ENCODE data around the gene SYNGR2. TPM values are rescaled to one million over a fixed set of nuclear protein-coding genes. Genes with fewer than 3 reads are reported as not detected.
A peak's percentile ranks its signal among the peaks of the same experiment; 100 is the strongest.

Gene SYNGR2
- total and polyA plus RNA-seq, 9 of the 15 experiments (the other 6 are each of a cell fraction or from before 2014, with no cell fraction given) = 1.4 to 173 (median 87.8) TPM

- TF ChIP-seq ZC3H8 (IDR thresholded peaks at IDR 0.05) (no peak), PHF21A (IDR thresholded peaks at IDR 0.05; ENCODE audit: borderline replicate concordance, low read depth) (no peak), ZNF184 (CRISPR knock-in tag; IDR thresholded peaks at IDR 0.05) (no peak), THRAP3 (IDR thresholded peaks at IDR 0.05; ENCODE audit: borderline replicate concordance) (no peak), RBFOX2 (IDR thresholded peaks at IDR 0.05; ENCODE audit: low read depth, low read length) (peak; percentile 65), POLR2G (IDR thresholded peaks at IDR 0.05; ENCODE audit: low read depth, low read length) (peak; percentile 58), CTCF (IDR thresholded peaks at IDR 0.05 in 2 of 3, conservative IDR thresholded peaks at IDR 0.05 in 1 of 3; ENCODE audit: insufficient read depth in 2 of 3, low read depth in 1 of 3, low read length in 3 of 3) (peak; percentile 31 to 37 (median 36); a peak in 4 of 6 replicates), ZNF12 (CRISPR knock-in tag; IDR thresholded peaks at IDR 0.05) (no peak)
These were observed 6.7 kb downstream of the SYNGR2 start (continued) for GRCh38 chr17:78174870-78175642.

DNA sequence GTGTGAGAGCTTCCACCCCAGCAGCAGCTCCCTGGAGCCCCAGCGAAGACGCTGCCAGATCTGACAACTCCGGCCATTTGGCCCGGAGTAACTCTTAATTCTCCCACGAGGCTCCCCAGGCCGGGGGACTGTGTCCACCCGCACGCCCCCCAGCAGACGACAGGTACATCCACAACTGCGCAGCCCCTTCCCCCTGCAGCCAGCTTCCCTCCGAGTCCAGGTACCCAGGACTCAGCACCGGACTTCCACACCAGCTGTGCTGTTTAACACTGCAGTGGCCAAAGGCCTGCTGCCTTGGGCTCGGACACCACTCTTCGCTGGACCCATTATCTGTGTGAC is 7.2 kb downstream of the SYNGR2 start:
- intact Hi-C loops (cut with micrococcal nuclease) = loop anchor here (5.0 kb wide), 1 partner anchor 33 kb away; no protein-coding TSS in a partner anchor
- H3K27ac ChIP-seq (ENCODE audit: extremely low read depth, low read depth, low read length) = no peak overlapping the region
- FAIRE-seq (no peak), DNase-seq (ENCODE audit: extremely low read depth in 1 of 4, low spot score in 3 of 4) (no peak), ATAC-seq (no peak)
- ChIA-PET CTCF (ENCODE audit: low intra/inter-chr PET ratio) (interaction anchor here (2.6 kb wide), 1 partner anchor 63 kb away, joined by 34 read pairs; no protein-coding TSS in a partner anchor), POLR2A (interaction anchor here (1.5 to 3.7 kb wide), 8 partner anchors 9 to 91 kb away, joined by 4 to 27 read pairs (median 7); partner anchors contain the start of genes AFMID, TK1 and TMC6)
- peaks cover 7 to 53% of the 10 kb centered on the region in 2 experiments for H3K4me1 ChIP-seq (replicated peaks in 1 of 2; ENCODE audit: control insufficient read depth in 2 of 2, insufficient read depth in 2 of 2, low read length in 2 of 2)
- no TSS peak for BruUV-seq (replicated peaks)
- H3K36me3 ChIP-seq (ENCODE audit: control insufficient read depth, insufficient read depth, low read length) = peaks cover 95% of the 10 kb centered on the region; the same call in 2 of the 3 replicates
- WGBS (ENCODE audit: insufficient coverage, low coverage, missing lambda C conversion rate) = 95% methylated on average over 8 of the region's 14 CpGs
- H2AFZ ChIP-seq (ENCODE audit: low read depth, low read length) = no peak overlapping the region
- peaks cover 13% of the 10 kb centered on the region for H3K79me2 ChIP-seq (ENCODE audit: control insufficient read depth, insufficient read depth, low read length)
- H3K27me3 ChIP-seq (ENCODE audit: control insufficient read depth in 2 of 2, insufficient read depth in 2 of 2, low read length in 2 of 2) = no peaks in the 10 kb centered on the region
- no peaks in the 10 kb centered on the region for H3K9me1 ChIP-seq (ENCODE audit: control insufficient read depth, insufficient read depth, low read length)
- peaks cover 8% of the 10 kb centered on the region; the same call in 1 of the 2 replicates for H4K20me1 ChIP-seq (replicated peaks; ENCODE audit: control insufficient read depth, insufficient read depth, low read length)
- no peaks in the 10 kb centered on the region for H3K9me3 ChIP-seq (replicated peaks; ENCODE audit: control insufficient read depth, insufficient read depth, low read depth, low read length)
- H3K4me2 ChIP-seq (ENCODE audit: insufficient read depth, low read length) = no peak overlapping the region
- no peak overlapping the region for H3K4me3 ChIP-seq
- H3K9ac ChIP-seq (ENCODE audit: insufficient read depth in 1 of 2, low read depth in 2 of 2, low read length in 2 of 2) = peak overlapping the region in 1 of 2 experiments; percentile 79; a peak in 2 of 4 replicates
- in situ Hi-C loops (cut with MboI) = no loop called here
- TF ChIP-seq CEBPG (CRISPR knock-in tag; IDR thresholded peaks at IDR 0.05) (no peak), CEBPG (tag; conservative IDR thresholded peaks at IDR 0.05 in 1 of 2, IDR thresholded peaks at IDR 0.05 in 1 of 2) (no peak), POLR2G (IDR thresholded peaks at IDR 0.05; ENCODE audit: low read depth, low read length) (peak; percentile 65), ZNF444 (CRISPR knock-in tag; IDR thresholded peaks at IDR 0.05) (no peak), CREM (IDR thresholded peaks at IDR 0.05; ENCODE audit: low read depth) (no peak), FOS (IDR thresholded peaks at IDR 0.05; ENCODE audit: extremely low read depth, insufficient read length) (no peak), MXI1 (IDR thresholded peaks at IDR 0.05; ENCODE audit: low read depth, low read length) (no peak), TSC22D4 (tag; IDR thresholded peaks at IDR 0.05) (no peak), SMARCC2 (IDR thresholded peaks at IDR 0.05; ENCODE audit: low read depth) (no peak), SUPT5H (IDR thresholded peaks at IDR 0.05) (0 out of 2 replicates have a peak, but pooled peaks have one; percentile 29), PTBP1 (IDR thresholded peaks at IDR 0.05; ENCODE audit: low read depth, low read length) (no peak), ZNF124 (CRISPR knock-in tag; IDR thresholded peaks at IDR 0.05) (no peak)
- TF ChIP-seq, protein P1, sequence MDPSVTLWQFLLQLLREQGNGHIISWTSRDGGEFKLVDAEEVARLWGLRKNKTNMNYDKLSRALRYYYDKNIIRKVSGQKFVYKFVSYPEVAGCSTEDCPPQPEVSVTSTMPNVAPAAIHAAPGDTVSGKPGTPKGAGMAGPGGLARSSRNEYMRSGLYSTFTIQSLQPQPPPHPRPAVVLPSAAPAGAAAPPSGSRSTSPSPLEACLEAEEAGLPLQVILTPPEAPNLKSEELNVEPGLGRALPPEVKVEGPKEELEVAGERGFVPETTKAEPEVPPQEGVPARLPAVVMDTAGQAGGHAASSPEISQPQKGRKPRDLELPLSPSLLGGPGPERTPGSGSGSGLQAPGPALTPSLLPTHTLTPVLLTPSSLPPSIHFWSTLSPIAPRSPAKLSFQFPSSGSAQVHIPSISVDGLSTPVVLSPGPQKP (CRISPR knock-in tag; IDR thresholded peaks at IDR 0.05) = no peak

Measured in K562 (cell line).